IPS-18c (cell line): Measurements from ENCODE around the gene ARMC9.
"Not testable (repeated sequence)": the region's sequence is repeated elsewhere in the genome, so short reads cannot be mapped to it uniquely, and the experiment has no call there.

ENCODE experiments used
- H3K4me3 ChIP-seq: 2 replicates; pipeline ENCODE4 v1.7.0; 2013; ENCODE audit warnings: low read depth, mild to moderate bottlenecking, low read length, moderate library complexity; ENCODE audit not compliant: insufficient read depth
- H3K9me3 ChIP-seq: one replicate; pipeline ENCODE4 v1.6.1; 2013; ENCODE audit warnings: mild to moderate bottlenecking, low read length, moderate library complexity; ENCODE audit not compliant: control insufficient read depth, insufficient read depth

The ARMC9 gene

GRCh38 chr2:231250698-231251097 lies 52.3 kb downstream of the ARMC9 start:
- H3K4me3 ChIP-seq: no peak overlapping the region
- H3K9me3 ChIP-seq: no peaks in the 10 kb centered on the region

- not testable (repeated sequence) for H3K4me3 ChIP-seq, H3K9me3 ChIP-seq
Measured at GRCh38 chr2:231253292-231253691, 54.9 kb downstream of the ARMC9 start.

GRCh38 chr2:231256494-231256893 lies 58.1 kb downstream of the ARMC9 start:
- no peaks in the 10 kb centered on the region for H3K9me3 ChIP-seq
- no peak overlapping the region for H3K4me3 ChIP-seq

- Histone ChIP-seq H3K9me3 (no peaks in the 10 kb centered on the region), H3K4me3 (no peak overlapping the region)
Measured at GRCh38 chr2:231257763-231258162, 59.3 kb downstream of the ARMC9 start.

GRCh38 chr2:231258701-231259100 lies 60.3 kb downstream of the ARMC9 start:
- no peaks in the 10 kb centered on the region for H3K9me3 ChIP-seq
- no peak overlapping the region for H3K4me3 ChIP-seq

GRCh38 chr2:231259104-231259503 lies 60.7 kb downstream of the ARMC9 start:
- no peak overlapping the region for H3K4me3 ChIP-seq
- H3K9me3 ChIP-seq: no peaks in the 10 kb centered on the region

- Histone ChIP-seq H3K9me3 (no peaks in the 10 kb centered on the region), H3K4me3 (no peak overlapping the region)
Measured at GRCh38 chr2:231260442-231261208, 62.2 kb downstream of the ARMC9 start.

GRCh38 chr2:231263118-231263831 lies 64.8 kb downstream of the ARMC9 start:
- no peak overlapping the region for H3K4me3 ChIP-seq

GRCh38 chr2:231270221-231271114 lies 72.0 kb downstream of the ARMC9 start:
- Histone ChIP-seq H3K9me3 (no peaks in the 10 kb centered on the region), H3K4me3 (no peak overlapping the region)

More at GRCh38 chr2:231263118-231263831, 64.8 kb downstream of the ARMC9 start:
- H3K9me3 ChIP-seq: no peaks in the 10 kb centered on the region

- no peak overlapping the region for H3K4me3 ChIP-seq
Measured at GRCh38 chr2:231272991-231273390, 74.6 kb downstream of the ARMC9 start.

GRCh38 chr2:231276987-231277386 lies 78.6 kb downstream of the ARMC9 start:
- Histone ChIP-seq H3K4me3 (no peak overlapping the region), H3K9me3 (no peaks in the 10 kb centered on the region)

More at GRCh38 chr2:231272991-231273390, 74.6 kb downstream of the ARMC9 start:
- no peaks in the 10 kb centered on the region for H3K9me3 ChIP-seq

- Histone ChIP-seq H3K4me3 (no peak overlapping the region), H3K9me3 (no peaks in the 10 kb centered on the region)
Measured at GRCh38 chr2:231277962-231278361, 79.5 kb downstream of the ARMC9 start.

- H3K9me3 ChIP-seq: no peaks in the 10 kb centered on the region
- no peak overlapping the region for H3K4me3 ChIP-seq
Measured at GRCh38 chr2:231278868-231279267, 80.4 kb downstream of the ARMC9 start.

GRCh38 chr2:231280846-231281245 lies 82.4 kb downstream of the ARMC9 start:
- Histone ChIP-seq H3K9me3 (no peaks in the 10 kb centered on the region), H3K4me3 (no peak overlapping the region)

- H3K9me3 ChIP-seq: no peaks in the 10 kb centered on the region
- H3K4me3 ChIP-seq: no peak overlapping the region
Measured at GRCh38 chr2:231284296-231284695, 85.9 kb downstream of the ARMC9 start.

- Histone ChIP-seq H3K4me3 (no peak overlapping the region), H3K9me3 (no peaks in the 10 kb centered on the region)
Measured at GRCh38 chr2:231286964-231287363, 88.5 kb downstream of the ARMC9 start.

- Histone ChIP-seq H3K4me3 (no peak overlapping the region), H3K9me3 (no peaks in the 10 kb centered on the region)
Measured at GRCh38 chr2:231287696-231288095, 89.3 kb downstream of the ARMC9 start.
